Left colon (tissue), 2 donors: ENCODE results near the gene NAV1. TPM values are rescaled to one million over a fixed set of nuclear protein-coding genes. Genes with fewer than 3 reads are reported as not detected.
"Not testable (repeated sequence)": the region's sequence is repeated elsewhere in the genome, so short reads cannot be mapped to it uniquely, and the experiment has no call there.

Experiments
- ATAC-seq: fragments of 200-7000 bp; cut with Tn5 transposase; one replicate; pipeline ENCODE4 v1.9.1; 2020; ENCODE audit warnings: mild to moderate bottlenecking, moderate library complexity
- DNase-seq, 2 donors: peaks; one replicate each; pipeline ENCODE4 v3.0.0-alpha.2; 2020
- intact Hi-C, 2 donors: fragments of 100-400 bp; cut with DNase I in 1 of 2; cut with micrococcal nuclease in 1 of 2; formaldehyde crosslinking; loops; one replicate each; pipeline versions ENCODE4 v1.11.2 to v1.14.0; 2022; cut with DNase I, micrococcal nuclease
- total RNA-seq, 2 donors: library from RNA; stranded (reverse); fragmentation: NEBNext Ultra II Directional; extraction: Animal tissue kit (Norgen Biotek cat#: 25700); gene quantifications; one replicate each; pipeline ENCODE4 v1.2.1, GENCODE V29; 2021
- donor health status: DM: no; HTN: no; CAD: no.
- donor health status: DM: yes; HTN: yes; CAD: no.

The NAV1 gene
- total RNA-seq, 2 donors from 2014 or later = 13.6 to 25.1 TPM

DNA sequence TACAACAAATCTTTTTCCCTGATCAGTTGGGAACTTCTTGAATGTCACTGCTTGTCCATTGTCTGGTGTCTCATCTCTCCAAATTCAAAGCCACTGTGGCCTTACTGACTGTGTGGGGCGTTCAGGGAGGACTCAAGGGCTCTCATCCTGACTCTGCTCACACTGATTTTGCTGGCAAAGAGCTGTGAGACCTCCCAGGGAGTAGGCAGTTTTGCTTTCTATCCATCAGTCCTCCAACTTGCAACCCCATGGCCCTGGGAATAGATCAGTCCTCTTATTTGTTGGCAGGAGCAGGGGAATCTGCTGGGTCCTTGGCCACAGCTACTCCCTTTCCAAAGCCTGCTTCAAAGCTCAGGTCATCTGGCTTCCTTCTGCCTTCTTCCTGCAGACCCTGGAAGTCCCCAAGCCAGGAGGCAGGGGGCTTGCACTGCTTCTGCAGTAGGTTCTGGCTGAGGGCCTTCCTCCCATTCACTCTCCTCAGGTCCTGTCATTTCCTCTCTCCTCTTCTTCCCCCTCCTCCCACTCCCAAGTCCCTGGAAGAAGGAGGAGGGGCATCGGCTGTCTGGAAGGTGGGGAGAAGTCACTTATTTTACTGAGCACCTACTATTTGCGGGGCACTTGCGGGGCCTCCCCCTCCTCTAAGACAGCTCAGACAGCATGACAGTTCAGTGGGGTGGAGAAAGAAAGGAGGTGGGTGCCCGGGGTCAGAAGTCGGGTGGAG, 876 bp upstream of the NAV1 start:
- ATAC-seq = no peak
- no peak for DNase-seq
- intact Hi-C loops = no loop called here

DNA sequence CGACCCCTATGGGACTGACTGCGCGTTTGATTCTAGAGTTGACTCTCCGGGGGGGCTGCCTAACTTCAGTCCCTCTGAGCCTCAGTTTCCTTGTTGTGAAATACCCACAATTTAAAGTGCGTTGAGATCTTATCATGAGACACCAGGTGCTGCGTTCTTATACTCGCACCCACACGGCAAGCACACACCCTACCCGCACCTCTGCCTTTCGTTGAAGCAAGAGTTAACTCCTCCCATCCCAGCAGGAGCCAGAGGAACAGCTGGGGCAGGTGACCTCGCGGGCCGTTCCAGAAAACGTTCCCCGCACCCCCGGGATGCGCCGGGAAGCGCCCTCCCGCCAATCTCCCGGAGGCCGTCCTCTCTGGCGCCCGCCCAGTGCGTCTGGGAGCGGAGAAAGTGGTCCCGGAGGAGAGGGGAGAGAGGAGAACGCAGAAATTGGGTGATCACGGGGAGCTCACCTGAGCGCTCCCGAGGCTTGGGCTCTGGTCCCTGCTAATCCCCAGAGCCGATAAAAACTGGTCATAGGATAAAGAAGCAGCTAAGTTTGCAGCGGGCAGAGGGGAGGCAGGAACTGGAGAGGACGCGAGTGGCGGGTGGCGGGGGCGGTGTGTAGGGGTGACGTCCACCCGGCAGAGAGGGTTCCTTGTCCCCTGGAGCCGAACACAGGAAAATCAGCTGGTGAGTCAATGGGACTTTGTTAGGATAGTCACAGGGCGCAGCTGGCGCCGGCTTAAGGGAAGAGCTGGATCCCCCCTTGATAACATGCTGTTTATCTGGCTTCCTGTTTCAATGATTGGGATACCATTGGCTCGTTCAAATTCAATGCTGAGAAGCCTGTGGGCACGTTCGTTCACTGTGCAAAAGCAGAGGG, 869 bp downstream of the NAV1 start:
- intact Hi-C loops = no loop called here
- DNase-seq = peak in 1 of 2 donors; percentile 34

DNA sequence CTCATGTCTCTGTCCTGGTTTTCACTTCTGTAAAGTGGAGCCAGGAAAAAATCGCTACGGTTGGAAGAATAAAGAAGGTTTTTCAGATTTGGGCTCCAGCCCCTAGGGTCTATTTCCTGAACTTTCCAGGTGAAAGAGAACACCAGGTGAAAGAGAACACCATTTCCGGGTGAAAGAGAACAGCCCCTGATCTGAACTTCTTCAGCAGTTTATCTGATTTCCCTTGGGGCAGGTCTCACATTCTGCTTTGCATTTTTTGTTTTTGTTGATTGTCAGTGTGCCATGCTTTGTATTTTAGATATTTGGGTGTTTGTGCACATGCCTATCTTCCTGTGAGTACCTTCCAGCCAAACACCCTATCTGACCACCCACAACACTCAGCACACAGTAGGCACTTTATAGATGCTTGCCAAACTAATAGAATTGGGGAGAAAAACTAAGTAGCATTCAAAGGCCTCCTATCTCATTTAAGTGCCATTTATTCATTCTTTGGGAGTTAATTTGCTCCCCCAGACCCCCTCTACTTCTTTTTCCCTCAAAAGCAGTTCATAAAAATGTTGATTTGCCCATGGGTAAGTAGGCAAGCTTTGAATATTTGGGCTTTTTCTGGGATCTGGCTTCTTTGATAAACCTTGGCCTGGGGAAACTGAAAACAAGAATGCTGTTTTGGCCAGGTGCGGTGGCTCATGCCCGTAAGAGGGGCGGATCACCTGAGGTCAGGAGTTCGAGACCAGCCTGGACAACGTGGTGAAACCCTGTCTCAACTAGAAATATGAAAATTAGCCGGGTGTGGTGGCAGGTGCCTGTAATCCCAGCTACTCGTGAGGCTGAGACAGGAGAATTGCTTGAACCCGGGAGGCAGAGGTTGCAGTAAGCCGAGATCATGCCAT, 2.2 kb downstream of the NAV1 start:
- ATAC-seq (no peak), DNase-seq (no peak)
- intact Hi-C loops = no loop called here

More for the DNA sequence above, 869 bp downstream of the NAV1 start:
- ATAC-seq = peak; percentile 29

DNA sequence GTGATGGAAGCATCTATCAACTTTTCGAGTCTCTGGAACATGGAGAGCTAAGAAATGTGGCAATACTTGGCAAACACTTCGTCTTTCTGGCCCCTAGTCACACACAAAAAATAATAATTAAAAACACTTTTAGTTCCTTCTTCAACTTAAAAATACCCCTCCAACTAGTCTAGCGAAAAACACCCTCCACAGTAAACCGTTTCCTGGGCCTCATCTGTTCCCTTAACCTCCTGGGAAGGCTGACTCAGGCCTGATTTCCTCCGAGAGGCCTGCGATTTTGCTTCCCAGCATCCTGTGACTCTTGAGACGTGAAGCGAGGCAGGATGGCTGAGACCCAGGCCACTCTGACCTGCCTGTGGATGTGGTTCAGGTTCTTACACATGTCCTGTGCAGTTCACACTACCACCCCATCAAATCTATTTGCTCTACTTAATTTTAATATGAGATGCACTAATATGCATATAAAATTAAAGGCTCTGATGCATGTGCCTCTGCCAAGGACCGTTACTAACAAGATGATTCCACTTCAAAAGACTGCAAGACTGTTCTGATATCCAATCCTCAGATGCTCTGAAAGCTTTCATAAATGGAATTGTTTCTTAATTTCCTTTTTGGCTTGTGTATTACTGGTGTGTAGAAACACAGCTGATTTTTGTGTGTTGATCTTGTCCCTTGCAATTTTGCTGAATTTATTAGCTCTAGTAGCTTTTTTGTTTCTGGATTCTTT, 3.5 kb downstream of the NAV1 start:
- intact Hi-C loops = no loop called here
- DNase-seq (no peak), ATAC-seq (no peak)

DNA sequence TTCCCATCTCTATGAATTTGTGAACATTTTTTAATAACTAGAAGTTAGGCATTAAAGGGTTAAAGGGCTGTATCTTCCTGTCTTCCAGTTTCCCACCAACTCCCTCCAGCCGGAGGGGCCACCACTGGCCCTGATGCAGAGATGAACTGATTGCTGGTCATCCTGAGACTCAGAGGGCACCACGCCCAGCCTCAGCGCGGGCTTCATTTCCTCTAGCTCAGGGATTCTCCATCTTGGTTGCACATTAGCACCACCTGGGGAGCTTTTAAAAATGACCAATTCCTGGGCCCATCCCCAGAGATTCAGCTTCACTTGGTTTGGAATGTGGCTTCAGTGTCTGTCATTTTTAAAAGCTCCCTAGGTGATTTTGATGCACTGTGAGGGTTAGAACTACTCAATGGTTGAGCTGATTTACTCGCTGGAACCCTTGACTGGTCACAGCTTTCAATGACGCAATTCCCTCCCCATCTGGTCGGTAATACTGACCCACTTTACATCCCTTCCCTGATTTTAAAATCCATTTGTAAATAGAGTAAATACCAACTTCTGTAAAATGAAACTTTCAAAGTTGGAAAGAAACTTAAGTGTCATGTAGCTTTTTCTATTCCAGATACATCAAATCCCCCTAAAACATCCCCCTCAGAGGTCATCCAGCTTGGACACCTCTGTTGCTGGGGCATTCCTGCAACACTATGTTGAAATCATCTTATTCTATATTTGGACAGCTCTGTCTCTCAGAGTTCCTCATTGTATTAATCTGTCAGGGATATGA, 5.1 kb downstream of the NAV1 start:
- no peak for DNase-seq

DNA sequence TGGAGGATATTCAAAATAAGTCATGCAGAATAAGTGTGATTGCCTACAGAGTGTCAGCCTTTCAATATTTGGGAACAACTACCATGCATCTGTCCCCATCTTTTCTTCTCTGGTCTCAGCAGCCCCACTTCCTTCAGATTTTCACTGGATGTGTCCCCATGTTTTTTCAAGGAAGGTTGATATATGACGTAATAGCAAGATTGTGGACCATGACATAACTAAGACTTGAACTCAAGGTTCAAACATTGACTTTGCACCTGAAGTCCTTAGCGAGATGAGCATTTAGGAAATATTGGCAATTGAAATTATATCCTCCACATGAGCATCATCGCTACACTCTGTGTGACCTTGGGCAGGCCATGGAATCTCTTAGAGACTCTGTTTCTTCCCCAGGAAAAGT, 5.8 kb downstream of the NAV1 start:
- no peak for ATAC-seq
- intact Hi-C loops = no loop called here
- DNase-seq = no peak

More for the DNA sequence above, 5.1 kb downstream of the NAV1 start:
- intact Hi-C loops = no loop called here
- ATAC-seq = no peak

DNA sequence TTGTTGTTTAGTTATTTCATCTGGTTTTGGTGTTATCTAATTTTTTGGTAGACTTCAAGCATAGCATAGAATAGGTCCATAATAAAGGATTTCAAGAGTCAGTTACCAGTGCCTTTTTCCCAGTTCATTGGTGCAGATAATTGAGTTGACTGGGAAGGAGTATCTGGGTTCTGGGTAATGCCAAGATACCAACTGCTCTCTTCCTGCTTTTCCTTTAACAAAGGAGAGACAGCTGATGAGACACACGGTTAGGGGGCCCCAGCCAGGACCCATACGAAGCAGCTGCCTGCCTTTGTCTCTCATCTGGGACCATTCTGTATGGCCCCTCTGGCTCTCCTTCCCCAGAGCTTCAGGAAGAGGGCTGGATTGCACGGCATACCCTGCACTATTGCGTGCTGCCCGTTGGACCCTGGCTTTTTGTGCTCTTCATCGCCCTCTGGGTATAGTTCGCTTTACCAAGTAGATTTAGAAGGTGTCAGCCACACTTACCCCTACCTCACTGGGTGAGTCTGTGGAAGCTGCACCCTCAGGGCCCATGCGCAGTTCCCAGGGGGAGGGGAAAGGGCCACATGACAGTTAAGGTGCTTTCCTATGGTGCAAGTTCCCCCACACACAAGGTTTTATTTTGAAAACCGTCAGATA, 7.0 kb downstream of the NAV1 start:
- DNase-seq = no peak
- intact Hi-C loops = no loop called here
- peak; percentile 54 for ATAC-seq

DNA sequence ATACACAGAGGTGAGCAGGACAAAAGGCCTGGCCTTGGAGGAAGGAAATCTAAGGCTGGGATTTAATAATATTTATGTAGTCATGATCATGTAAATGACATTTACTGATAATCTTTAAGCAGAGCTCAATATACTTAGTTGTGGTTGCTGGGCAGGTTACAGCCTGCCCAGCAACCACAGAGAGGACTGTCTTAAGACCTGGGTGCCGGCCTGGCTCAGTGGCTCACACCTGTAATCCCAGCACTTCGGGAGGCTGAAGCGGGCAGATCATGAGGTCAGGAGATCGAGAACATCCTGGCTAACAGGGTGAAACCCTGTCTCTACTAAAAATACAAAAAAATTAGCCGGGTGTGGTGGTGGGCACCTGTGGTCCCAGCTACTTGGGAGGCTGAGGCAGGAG, 10.6 kb downstream of the NAV1 start:
- ATAC-seq, DNase-seq, intact Hi-C loops: not testable (repeated sequence)

DNA sequence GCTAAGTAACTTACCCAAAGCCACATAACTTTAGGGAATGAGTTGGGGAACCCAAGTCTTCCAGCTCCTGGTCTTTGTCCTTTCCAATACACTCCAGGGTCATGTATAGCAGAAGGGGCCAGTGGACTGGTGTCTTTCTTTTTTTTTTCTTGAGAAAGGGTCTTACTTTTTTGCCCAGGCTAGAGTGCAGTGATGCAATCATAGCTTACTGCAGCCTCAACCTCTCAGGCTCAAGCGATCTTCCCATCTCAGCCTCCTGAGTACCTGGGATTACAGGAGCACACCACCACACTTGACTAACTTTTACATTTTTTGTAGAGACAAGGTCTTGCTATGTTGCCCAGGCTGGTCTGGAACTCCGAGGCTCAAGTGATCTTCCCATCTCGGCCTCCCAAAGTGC, 12.2 kb downstream of the NAV1 start:
- ATAC-seq (no peak), DNase-seq (no peak)
- intact Hi-C loops = loop anchor here (10.0 kb wide), 1 partner anchor 244 kb away; no protein-coding TSS in a partner anchor

DNA sequence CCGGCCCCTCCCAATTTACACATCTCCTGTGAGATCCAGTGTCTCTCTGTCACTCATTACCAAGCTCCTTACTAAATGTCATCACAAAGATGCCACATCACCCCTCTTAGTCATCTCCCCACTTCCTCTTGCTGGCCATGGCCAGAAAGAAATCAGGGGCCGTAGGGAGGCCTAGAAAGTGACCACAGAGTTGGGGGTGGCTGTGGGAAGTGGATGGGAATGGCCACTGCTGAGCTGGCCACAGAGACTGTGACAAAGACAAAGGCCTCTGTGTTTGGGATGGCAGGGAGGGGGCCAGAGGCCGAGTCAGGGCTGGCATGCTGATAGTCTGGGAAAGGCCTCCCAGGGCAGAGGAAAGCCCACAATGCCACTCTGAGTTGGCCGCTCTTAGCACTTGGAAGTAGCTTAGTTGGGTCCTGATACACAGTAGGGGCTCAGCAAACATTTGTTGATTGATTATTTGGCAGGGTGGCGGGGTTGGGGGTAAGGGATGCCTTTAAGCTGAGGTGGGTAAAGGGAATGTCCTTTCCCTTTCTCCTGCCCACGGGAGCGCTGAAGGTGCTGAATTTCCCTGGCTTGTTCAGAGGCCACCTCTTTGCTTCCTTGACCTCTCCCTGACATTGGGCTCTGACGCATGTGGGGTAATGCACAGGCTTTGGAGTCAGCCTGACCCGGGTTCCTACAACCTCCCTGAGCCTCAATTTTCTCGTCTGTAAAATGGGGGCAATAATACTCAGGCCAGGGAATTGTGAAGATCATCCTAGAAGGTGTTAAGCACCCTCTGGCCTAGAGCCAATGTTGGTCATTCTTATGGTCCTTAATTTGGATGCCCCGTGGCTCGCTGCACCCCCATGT, 13.2 kb downstream of the NAV1 start:
- intact Hi-C loops = loop anchor here (10.0 kb wide), 1 partner anchor 243 kb away; no protein-coding TSS in a partner anchor
- DNase-seq = no peak
- no peak for ATAC-seq

DNA sequence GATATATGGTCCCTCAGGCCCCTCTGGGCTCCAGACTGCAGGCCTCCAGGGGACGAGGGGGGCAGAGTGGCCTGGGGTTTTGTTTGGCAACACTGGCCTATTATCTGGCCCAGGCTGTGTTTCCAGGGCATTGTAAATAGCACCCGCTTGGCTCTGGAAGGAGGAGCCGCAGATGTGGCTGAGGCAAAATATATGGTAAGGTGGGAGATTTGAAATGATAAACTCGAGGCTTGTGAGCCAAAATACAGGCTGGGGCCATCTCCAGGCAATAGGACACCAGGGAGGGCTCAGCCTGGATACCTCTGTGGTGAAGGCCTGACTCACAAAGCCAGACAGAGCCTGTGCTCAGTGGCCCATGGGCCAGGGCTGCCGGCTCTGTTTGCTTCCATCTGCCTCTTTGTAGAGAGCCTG, 14.0 kb downstream of the NAV1 start:
- intact Hi-C loops = loop anchor here (10.0 kb wide), 1 partner anchor 242 kb away; no protein-coding TSS in a partner anchor
- ATAC-seq (no peak), DNase-seq (no peak)

DNA sequence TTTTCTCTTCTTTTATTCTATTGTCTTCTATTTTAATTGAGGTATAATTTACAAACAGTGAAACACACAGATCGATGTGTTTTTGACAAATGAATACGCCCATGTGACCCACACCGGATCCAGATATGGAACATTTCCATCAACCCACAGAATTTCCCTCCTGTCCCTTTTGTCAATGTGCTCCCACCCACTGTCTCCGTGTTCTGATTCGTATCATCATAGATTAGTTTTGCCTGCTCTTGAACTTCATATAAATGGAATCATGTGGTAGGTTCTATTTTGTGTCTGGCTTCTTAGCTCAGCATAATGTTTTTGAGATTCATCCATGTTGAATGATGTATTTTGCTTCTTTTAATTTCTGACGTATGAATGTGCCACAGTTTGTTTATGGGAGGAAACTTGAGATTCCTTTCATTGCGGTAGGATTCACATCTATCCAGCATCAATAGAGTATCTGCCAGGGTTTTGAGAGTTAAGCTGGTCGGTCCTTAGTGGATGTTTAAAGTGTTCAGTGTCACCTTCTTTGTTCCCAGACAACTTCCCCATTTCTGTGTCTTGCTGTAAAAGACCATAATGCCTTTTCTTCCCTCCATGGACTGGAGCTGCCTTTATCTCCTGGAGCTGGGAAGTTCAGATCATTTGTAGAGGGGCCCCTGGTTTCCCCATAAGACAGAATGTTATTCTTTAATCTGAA, 14.7 kb downstream of the NAV1 start:
- DNase-seq (no peak), ATAC-seq (no peak)
- intact Hi-C loops = loop anchor here (10.0 kb wide), 1 partner anchor 241 kb away; no protein-coding TSS in a partner anchor

DNA sequence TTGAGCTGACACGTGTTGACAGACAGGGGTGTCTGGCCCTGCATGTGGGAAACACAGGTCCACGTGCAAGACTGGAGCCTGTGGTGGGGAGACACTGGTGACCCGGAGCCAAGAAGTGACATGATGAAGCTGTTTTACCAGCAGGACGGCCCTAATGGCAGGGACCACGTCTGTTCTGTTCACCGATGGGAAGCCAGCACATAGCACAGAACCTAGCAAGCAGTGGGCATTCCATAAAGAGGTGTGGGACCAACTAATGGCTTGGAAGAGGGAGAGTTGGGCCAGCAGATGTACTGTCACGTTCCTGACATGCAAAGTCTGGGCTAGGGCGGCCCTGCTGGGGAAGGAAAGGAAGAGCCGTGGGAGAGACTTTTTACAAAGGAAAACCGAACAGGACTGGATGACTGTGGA, 15.3 kb downstream of the NAV1 start:
- DNase-seq = no peak
- ATAC-seq = no peak
- intact Hi-C loops = loop anchor here (10.0 kb wide), 1 partner anchor 241 kb away; no protein-coding TSS in a partner anchor

DNA sequence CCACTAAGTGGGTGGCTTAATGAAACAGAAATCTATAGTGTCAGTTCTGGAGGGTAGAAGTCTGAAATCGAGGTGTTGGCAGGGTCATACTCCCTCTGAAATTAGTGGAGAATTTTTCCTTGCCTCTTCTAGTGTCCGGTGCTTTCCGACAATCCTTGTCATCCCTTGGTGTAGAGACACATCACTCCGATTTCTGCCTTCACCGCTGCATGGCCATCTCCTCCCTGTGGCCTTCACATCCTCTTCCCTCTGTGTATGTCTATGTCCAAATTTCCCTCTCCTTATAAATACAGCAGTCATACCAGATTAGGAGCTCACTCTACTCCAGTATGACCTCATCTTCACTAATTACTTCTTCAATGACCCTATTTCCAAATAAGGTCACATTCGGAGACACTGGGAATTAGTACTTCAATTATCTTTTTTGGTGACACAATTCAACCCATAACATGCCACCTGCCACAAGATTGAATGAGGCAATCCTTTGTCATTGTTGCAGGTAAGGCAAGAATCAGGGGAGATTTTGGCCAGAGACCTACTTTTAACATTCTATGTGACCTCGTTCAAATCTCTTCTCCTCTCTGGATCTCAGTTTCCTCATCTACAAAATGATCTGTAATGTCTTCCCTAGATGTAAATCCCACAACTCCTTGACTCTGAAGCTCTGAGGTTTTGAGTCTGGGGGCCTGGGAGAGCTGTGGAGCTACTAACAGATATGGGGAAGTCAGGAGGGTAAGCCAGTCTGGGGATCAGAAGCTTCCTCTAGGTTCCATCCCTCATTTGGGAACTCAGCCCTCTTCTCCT, 16.1 kb downstream of the NAV1 start:
- intact Hi-C loops = loop anchor here (10.0 kb wide), 1 partner anchor 240 kb away; no protein-coding TSS in a partner anchor
- ATAC-seq (no peak), DNase-seq (no peak)

DNA sequence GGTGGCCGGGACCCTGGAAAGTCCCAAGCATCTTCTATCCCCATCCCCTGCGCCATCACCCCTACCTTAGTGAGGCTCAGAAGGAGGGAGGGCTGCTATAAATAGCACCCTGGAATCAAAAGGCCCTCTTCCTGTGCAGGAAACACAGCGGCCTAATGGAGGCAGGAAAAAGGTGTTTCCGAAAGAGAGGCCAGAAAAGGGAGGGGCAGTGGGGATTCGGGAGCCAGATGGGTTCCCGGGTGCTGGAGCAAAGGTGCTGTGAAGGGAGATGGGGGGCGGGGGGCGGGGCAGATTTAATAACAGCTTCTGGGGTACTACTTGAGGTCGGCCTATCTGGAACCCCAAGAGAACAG, 16.6 kb downstream of the NAV1 start:
- intact Hi-C loops = loop anchor here (10.0 kb wide), 1 partner anchor 239 kb away; no protein-coding TSS in a partner anchor
- DNase-seq (no peak), ATAC-seq (no peak)
